ENCODE results near the gene FBN3. TPM values are rescaled to one million over a fixed set of nuclear protein-coding genes. Genes with fewer than 3 reads are reported as not detected.
A peak's percentile ranks its signal among the peaks of the same experiment; 100 is the strongest.

Gene FBN3
- polyA plus RNA-seq, 1 donor (not counting 4 experiments of a cell fraction or from before 2014, with no cell fraction given): not detected

DNA sequence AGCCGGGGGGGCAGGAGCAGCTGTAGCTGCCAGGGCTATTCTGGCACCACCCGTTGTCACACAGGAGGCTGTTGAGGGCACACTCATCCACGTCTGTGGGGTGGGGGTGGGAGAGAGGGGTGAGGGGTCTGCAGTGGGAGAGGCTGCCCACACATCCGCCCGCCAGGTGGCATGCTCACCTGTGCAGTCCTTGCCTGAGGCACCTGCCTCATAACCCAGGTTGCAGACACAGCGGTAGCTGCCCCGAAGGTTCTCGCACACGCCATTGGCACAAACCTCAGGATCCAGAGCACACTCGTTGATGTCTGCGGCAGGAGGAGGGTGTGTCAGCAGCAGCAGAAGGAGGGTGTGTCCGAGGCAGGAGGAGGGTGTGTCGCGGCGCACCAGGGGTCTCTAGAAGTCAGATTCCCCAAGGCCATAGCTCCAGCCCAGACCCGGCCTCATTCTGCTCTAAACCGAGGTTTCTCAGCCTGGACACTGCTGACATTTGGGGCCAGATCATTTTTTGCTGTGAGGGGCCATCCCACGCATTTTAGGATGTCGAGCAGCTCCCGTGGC, 20.3 kb downstream of the FBN3 start:
- H3K27me3 ChIP-seq (ENCODE audit: control insufficient read depth, extremely low read depth, insufficient read depth, low read length): peaks cover 36% of the 10 kb centered on the region
- no peak overlapping the region for H2AFZ ChIP-seq (ENCODE audit: control insufficient read depth, low read length)
- H3K9me3 ChIP-seq (ENCODE audit: control insufficient read depth, low read depth, low read length): no peaks in the 10 kb centered on the region
- dilution Hi-C loops (cut with MboI; ENCODE audit: extremely low pct_ligation_motif_present, low sequenced_read_pairs): no loop called here
- no peaks in the 10 kb centered on the region for H3K79me2 ChIP-seq (ENCODE audit: control insufficient read depth, insufficient read depth, low read length)
- peaks cover 5% of the 10 kb centered on the region for H3K4me1 ChIP-seq (ENCODE audit: control insufficient read depth, extremely low read depth, insufficient read depth, low read length)
- no peak overlapping the region for H3K4me3 ChIP-seq (ENCODE audit: control insufficient read depth in 2 of 3, extremely low read depth in 1 of 3, insufficient read depth in 2 of 3, low read depth in 1 of 3, low read length in 3 of 3)
- TF ChIP-seq EZH2 (IDR thresholded peaks at IDR 0.05; ENCODE audit: low read length): no peak
- TF ChIP-seq, protein P1, sequence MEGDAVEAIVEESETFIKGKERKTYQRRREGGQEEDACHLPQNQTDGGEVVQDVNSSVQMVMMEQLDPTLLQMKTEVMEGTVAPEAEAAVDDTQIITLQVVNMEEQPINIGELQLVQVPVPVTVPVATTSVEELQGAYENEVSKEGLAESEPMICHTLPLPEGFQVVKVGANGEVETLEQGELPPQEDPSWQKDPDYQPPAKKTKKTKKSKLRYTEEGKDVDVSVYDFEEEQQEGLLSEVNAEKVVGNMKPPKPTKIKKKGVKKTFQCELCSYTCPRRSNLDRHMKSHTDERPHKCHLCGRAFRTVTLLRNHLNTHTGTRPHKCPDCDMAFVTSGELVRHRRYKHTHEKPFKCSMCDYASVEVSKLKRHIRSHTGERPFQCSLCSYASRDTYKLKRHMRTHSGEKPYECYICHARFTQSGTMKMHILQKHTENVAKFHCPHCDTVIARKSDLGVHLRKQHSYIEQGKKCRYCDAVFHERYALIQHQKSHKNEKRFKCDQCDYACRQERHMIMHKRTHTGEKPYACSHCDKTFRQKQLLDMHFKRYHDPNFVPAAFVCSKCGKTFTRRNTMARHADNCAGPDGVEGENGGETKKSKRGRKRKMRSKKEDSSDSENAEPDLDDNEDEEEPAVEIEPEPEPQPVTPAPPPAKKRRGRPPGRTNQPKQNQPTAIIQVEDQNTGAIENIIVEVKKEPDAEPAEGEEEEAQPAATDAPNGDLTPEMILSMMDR (optimal IDR thresholded peaks at IDR 0.05 in 1 of 3, IDR thresholded peaks at IDR 0.05 in 1 of 3, conservative IDR thresholded peaks at IDR 0.05 in 1 of 3; ENCODE audit: extremely low read depth in 1 of 3, insufficient read depth in 2 of 3, low read length in 3 of 3): peak in 1 of 3 experiments; percentile 46
- H3K9ac ChIP-seq (ENCODE audit: control insufficient read depth, extremely low read depth, insufficient read depth, low read length): no peak overlapping the region
- H3K36me3 ChIP-seq (ENCODE audit: control insufficient read depth in 2 of 2, extremely low read depth in 1 of 2, insufficient read depth in 2 of 2, low read length in 2 of 2): no peaks in the 10 kb centered on the region
- no peak for DNase-seq (ENCODE audit: low read depth, low spot score)
- H4K20me1 ChIP-seq (ENCODE audit: control insufficient read depth, extremely low read depth, insufficient read depth, low read length): no peaks in the 10 kb centered on the region
- no peak overlapping the region for H3K4me2 ChIP-seq (ENCODE audit: control insufficient read depth, extremely low read depth, insufficient read depth, low read depth, low read length)
- H3K27ac ChIP-seq (ENCODE audit: control insufficient read depth, insufficient read depth, low read length): no peak overlapping the region
- no peaks in the 10 kb centered on the region for H3K9me1 ChIP-seq (ENCODE audit: control insufficient read depth, extremely low read depth, insufficient read depth, low read length)
- no peak for FAIRE-seq

DNA sequence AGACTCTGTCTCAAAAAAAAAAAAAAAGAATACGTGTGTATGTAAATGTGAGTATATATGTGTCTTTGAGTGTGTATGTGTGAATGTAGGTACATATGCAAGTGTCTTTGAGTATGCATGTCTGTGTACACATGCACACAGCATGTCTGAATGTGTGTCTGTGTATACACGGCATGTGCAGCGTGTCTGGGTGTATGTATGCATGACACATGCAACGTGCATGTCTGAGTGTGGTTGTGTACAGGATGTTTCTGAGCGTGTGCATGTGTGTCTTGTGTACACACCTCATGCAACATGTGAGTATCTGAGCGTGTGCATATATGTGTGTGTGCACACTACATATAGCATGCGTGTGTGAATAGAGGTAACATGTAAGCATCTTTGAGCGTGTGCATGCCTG, 20.8 kb downstream of the FBN3 start:
- peaks cover 36% of the 10 kb centered on the region for H3K27me3 ChIP-seq (ENCODE audit: control insufficient read depth, extremely low read depth, insufficient read depth, low read length)
- no peaks in the 10 kb centered on the region for H3K79me2 ChIP-seq (ENCODE audit: control insufficient read depth, insufficient read depth, low read length)
- no peak overlapping the region for H3K4me2 ChIP-seq (ENCODE audit: control insufficient read depth, extremely low read depth, insufficient read depth, low read depth, low read length)
- H3K9me3 ChIP-seq (ENCODE audit: control insufficient read depth, low read depth, low read length): no peaks in the 10 kb centered on the region
- no peak overlapping the region for H3K27ac ChIP-seq (ENCODE audit: control insufficient read depth, insufficient read depth, low read length)
- peaks cover 5% of the 10 kb centered on the region for H3K4me1 ChIP-seq (ENCODE audit: control insufficient read depth, extremely low read depth, insufficient read depth, low read length)
- no peaks in the 10 kb centered on the region for H3K9me1 ChIP-seq (ENCODE audit: control insufficient read depth, extremely low read depth, insufficient read depth, low read length)
- H3K4me3 ChIP-seq (ENCODE audit: control insufficient read depth in 2 of 3, extremely low read depth in 1 of 3, insufficient read depth in 2 of 3, low read depth in 1 of 3, low read length in 3 of 3): no peak overlapping the region
- H3K36me3 ChIP-seq (ENCODE audit: control insufficient read depth in 2 of 2, extremely low read depth in 1 of 2, insufficient read depth in 2 of 2, low read length in 2 of 2): no peaks in the 10 kb centered on the region
- dilution Hi-C loops (cut with MboI; ENCODE audit: extremely low pct_ligation_motif_present, low sequenced_read_pairs): no loop called here
- no peaks in the 10 kb centered on the region for H4K20me1 ChIP-seq (ENCODE audit: control insufficient read depth, extremely low read depth, insufficient read depth, low read length)
- FAIRE-seq (no peak), DNase-seq (ENCODE audit: low read depth, low spot score) (no peak)
- H2AFZ ChIP-seq (ENCODE audit: control insufficient read depth, low read length): no peak overlapping the region
- TF ChIP-seq, protein P1 (optimal IDR thresholded peaks at IDR 0.05 in 1 of 3, IDR thresholded peaks at IDR 0.05 in 1 of 3, conservative IDR thresholded peaks at IDR 0.05 in 1 of 3; ENCODE audit: extremely low read depth in 1 of 3, insufficient read depth in 2 of 3, low read length in 3 of 3): no peak
- no peak for TF ChIP-seq EZH2 (IDR thresholded peaks at IDR 0.05; ENCODE audit: low read length)
- no peak overlapping the region for H3K9ac ChIP-seq (ENCODE audit: control insufficient read depth, extremely low read depth, insufficient read depth, low read length)

Measured in keratinocyte (primary cell).